Motor neuron (in vitro differentiated cells): Measurements from ENCODE around the gene GYS2. TPM values are rescaled to one million over a fixed set of nuclear protein-coding genes. Genes with fewer than 3 reads are reported as not detected.

Experiments used
- ATAC-seq, 8 experiments: fragments of 200-7000 bp; cut with Tn5 transposase; replicated peaks in 6 of 8; 2 replicates each; pipeline ENCODE4 v1.8.0; 2021; ENCODE audit warnings: mild to moderate bottlenecking in 8 of 8, moderate library complexity in 8 of 8
- H3K27ac ChIP-seq, 2 donors: fragments of 250-450 bp; sonication (Bioruptor Pico); 2 replicates each; pipeline ENCODE4 v1.9.0; 2021; ENCODE audit warnings: antibody characterized with exemption in 2 of 2, mild to moderate bottlenecking in 2 of 2, moderate library complexity in 1 of 2
- H3K4me1 ChIP-seq, 2 donors: fragments of 250-450 bp; sonication (Bioruptor Pico); replicated peaks in 1 of 2; 2 replicates each; pipeline ENCODE4 v1.6.1; 2021; ENCODE audit warnings: antibody characterized with exemption in 2 of 2, mild to moderate bottlenecking in 2 of 2, moderate library complexity in 1 of 2
- H3K4me3 ChIP-seq, 5 donors: fragments of 250-450 bp; sonication (Bioruptor Pico); 2 replicates each; pipeline ENCODE4 v1.9.0; 2021; ENCODE audit warnings: antibody characterized with exemption in 5 of 5, mild to moderate bottlenecking in 5 of 5, moderate library complexity in 4 of 5
- WGBS, 10 experiments: fragments of 450-650 bp; shearing (Covaris generic); methylation state at CpG; one replicate each; pipeline ENCODE4 v1.0.0; 2022; 5-methylcytosine and 5-hydroxymethylcytosine counted together
- in situ Hi-C, 9 experiments: fragments of 400-800 bp; cut with MboI; loops; one replicate each; pipeline ENCODE4 v1.15.0; 2021; ENCODE audit warnings: low sequenced_read_pairs in 9 of 9, low pct_unique_long_range_greater_than_20kb in 2 of 9; ENCODE audit not compliant: unreplicated experiment in 9 of 9
- total RNA-seq, 8 experiments: library from RNA; unstranded; fragments of 300-600 nt; gene quantifications; 2 replicates each; pipeline versions ENCODE4 v1.2.3 to v1.2.4, GENCODE V29; 2022

GYS2 gene
- total RNA-seq, 8 experiments from 2014 or later, result 0.10 to 0.24 TPM; not detected in 6

DNA sequence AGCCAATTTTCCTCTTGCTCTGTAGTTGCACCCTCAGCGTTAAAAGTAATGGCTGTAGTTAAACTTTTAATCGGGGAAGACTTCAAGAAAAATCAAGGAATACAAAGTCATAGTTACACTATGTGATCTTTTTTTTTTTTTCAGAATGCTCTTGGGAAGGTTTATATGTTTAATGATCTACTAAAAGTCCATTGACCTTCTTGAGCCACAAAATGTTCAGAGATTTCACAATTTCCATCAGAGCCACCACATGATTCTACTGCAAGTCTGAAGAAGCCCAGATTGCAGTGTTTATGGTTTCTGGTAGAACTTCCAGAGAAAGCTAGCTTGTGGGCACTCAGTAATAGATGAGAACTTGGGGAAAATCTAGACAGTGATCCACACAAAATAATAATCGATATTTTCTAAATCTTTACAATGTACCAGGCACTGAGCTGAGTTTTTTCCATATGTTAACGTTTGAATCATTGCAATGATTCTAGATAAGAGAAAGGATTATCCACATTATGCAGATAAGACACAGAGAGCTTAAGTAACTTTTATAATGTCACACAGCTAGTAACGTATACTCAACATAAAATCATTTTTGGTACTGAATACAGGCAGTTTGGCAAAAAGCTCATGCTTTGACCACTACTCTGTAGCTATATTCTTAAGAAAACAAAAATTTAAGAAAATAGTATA is 38.3 kb downstream of the GYS2 start:
- Histone ChIP-seq H3K4me3 (no peak overlapping the region), H3K4me1 (no peaks in the 10 kb centered on the region), H3K27ac (no peak overlapping the region)
- in situ Hi-C loops, result no loop called here
- ATAC-seq, result no peak
- 13 to 93% (median 83%) methylated on average over 2 to 5 of the region's 5 CpGs for WGBS, 10 experiments

DNA sequence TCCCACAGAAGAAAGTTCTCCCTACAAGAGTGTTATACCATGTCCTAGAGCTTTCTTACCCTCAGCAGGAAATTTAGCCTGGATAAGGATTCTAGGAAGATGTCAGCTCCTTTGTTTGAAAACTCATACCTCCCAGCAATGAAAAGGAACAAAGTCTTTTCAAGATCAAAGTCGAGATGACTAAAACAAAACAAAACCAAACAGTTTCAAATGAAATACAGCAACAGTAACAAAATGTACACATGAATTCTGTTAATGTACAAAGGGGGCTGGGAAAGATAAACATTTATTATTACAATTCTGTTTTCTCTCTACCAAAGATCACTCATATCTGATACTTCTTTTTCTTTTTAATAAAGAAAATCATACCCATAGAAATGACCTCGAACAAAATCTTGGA is 41.8 kb downstream of the GYS2 start:
- Histone ChIP-seq H3K4me3 (no peak overlapping the region), H3K4me1 (no peaks in the 10 kb centered on the region), H3K27ac (no peak overlapping the region)
- WGBS, 10 experiments, result 0 to 91% (median 61%) methylated on average over 1 to 2 of the region's 2 CpGs
- in situ Hi-C loops, result no loop called here
- no peak for ATAC-seq

DNA sequence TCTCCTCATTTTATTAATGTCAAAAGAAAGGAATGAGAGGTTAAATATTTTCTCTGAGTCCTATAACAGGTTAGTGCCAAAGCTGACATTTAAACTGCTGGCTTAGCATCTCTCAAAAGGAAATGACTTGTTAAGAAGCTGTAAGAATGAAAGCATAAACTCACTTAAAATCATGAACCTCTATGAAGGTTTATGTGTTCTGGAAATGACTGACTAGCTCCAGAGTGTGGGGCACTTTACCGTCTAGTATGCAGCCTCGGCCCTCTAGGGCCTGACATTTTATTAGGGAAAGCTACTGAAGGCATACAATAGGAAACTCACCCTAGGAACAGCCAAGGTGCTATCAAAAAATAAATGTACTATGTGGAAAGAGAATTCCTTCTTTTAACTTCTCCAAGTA is 43.5 kb downstream of the GYS2 start:
- H3K4me1 ChIP-seq, result no peaks in the 10 kb centered on the region
- no peak for ATAC-seq
- H3K27ac ChIP-seq, result no peak overlapping the region
- WGBS, 10 experiments, result 0 to 50% (median 17%) methylated on average over 1 to 2 of the region's 2 CpGs; no CpG with 5 or more reads in 3 of the 10 experiments
- in situ Hi-C loops, result no loop called here
- no peak overlapping the region for H3K4me3 ChIP-seq

DNA sequence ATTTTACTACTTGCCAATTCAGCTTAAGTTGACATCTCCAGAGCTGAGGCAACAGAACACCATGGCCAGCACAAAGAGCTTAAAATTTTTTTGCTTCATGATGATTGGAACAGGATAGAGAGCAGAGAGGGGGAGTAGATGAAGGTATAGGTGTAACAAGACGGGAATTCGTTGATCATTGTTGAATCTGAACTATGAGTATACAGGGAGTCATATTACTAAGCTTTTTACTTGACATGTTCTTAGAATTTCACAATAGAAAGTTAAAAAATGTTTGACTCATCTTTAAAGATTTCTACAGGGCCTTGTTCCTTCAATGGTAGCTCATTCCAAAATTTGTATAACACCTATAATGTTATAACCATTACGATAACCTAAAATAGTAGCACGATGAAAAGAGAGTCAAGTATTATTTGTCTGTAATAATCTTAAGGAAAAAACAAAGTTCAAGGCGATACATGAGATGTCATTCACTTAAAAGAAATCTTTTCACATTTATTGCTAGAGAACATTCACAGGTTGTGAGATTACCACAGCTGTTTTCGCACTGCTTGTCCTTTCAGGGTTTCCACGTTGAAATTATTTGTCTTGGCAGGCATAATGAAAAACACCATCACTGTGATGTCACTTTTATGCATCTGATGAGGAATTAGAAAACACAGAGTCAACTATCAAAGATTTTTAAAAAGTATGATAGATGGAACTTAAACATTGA is 44.6 kb downstream of the GYS2 start:
- no peak overlapping the region for H3K4me3 ChIP-seq
- no peak overlapping the region for H3K27ac ChIP-seq
- H3K4me1 ChIP-seq, result no peaks in the 10 kb centered on the region
- in situ Hi-C loops, result no loop called here
- WGBS, 10 experiments, result 22 to 100% (median 82%) methylated on average over 1 to 7 of the region's 7 CpGs; no CpG with 5 or more reads in 1 of the 10 experiments
- no peak for ATAC-seq

DNA sequence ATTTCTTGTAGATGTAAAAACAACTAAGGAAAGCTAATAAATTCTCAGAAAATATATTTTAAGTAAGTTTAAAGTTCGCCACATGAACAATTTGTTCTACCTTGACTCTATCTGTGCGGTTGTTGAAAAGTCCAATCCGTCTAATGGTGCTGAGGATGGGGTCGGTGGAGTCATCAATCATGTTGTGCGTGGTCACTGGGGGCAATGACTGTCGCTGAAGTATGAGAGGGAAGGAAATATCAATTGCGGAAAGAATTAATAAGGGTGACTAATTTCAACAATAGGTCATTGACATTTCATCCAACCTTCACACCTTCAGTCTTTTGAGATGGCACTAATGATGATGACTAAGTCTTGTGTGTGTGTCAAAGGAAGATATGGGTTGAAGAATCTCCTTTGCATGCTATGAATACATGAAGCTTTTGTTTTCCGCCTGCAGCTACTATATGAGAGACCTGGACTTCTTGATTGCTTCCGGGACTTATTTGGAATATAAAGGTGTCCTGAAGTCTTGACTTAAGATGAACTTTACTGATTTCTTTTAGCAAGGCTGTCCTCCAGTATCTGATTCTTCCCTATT is 46.5 kb downstream of the GYS2 start:
- H3K4me3 ChIP-seq, result no peak overlapping the region
- H3K4me1 ChIP-seq, result no peaks in the 10 kb centered on the region
- no peak for ATAC-seq
- in situ Hi-C loops, result no loop called here
- no peak overlapping the region for H3K27ac ChIP-seq
- 55 to 89% (median 71%) methylated on average over 3 to 9 of the region's 9 CpGs for WGBS, 10 experiments

DNA sequence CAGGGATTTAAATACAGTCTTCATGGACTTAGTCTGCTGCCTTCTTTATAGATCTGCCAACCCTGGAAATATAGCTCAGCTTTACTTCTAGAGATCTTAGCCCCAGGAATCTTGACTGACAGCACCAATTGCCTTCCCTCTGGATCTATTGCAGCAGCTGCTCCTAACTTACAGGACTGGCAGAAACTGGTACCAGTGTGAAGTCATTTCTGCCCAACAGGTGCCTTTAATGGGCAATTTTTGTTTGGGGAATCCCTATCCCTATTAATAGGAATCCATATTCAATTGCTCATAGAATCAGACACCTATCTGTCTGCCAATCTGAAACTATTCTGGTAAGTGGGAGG is 51.3 kb downstream of the GYS2 start:
- ATAC-seq, result no peak
- no peak overlapping the region for H3K4me3 ChIP-seq
- no peak overlapping the region for H3K27ac ChIP-seq
- in situ Hi-C loops, result no loop called here
- peaks cover 0 to 8% of the 10 kb centered on the region in 2 donors for H3K4me1 ChIP-seq

DNA sequence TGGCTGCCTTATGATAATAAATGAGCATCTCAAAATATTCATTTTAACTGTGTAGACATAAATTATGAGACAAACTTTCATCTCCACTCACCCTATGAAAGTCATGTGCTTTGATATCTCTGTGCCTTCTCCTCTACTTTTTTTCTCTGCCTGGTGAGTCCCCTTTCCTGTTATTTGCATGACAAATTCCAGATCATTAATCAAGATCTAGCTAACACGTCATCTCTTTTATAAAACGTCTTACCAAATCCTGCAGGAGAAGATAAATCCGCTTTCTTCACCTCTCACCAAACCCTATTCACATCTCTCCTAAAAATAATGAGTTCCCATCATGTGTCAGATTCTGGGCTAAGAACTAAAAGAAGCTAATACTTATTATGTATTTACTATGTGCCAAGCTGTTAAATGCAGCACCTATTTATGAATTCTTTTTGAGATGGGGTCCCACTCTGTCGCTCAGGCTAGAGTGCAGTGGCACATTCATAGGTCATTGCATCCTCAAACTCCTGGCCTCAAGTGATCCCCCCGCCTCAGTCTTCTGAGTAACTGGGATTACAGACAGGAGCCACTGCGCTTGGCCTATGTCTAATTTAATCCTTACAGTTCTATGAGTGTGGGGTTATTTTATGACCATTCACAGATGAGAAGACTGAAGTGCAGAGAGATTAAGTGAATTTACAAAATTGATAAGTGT is 51.9 kb downstream of the GYS2 start:
- no peak overlapping the region for H3K27ac ChIP-seq
- ATAC-seq, result no peak
- H3K4me1 ChIP-seq, result peaks cover 0 to 8% of the 10 kb centered on the region in 2 donors
- in situ Hi-C loops, result no loop called here
- H3K4me3 ChIP-seq, result no peak overlapping the region
- 0 to 75% (median 54%) methylated on average over 1 to 6 of the region's 6 CpGs; no CpG with 5 or more reads in 1 of the 10 experiments for WGBS, 10 experiments

DNA sequence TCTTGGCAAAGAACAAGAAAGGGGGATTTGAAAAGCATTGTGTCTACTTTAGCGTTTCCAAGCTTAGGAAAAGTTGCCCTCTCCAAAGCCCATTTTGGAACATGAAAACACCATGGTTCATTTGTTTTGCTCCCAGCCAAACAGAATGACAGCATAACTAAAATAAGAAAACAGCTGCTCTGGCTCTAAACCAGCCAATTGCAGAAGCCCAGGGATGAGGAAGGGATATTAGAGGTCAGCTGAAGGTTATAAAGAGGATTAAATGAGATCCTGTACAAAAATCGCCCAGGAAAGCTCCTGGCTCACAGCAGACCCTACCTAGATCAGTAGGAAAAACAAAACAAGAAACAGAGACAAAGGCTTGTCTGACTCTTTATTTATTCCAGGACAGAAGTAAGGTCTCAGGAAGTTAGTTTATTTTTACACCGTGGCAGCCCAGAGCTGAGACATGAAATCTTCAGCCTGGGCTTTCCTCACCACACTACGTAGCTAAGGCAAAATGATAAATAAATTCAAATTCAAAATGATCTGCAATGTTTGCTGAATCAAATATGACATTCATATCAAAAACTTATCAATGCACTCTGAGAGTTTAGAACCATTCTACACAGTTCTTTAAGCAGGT is 52.7 kb downstream of the GYS2 start:
- H3K27ac ChIP-seq, result no peak overlapping the region
- H3K4me3 ChIP-seq, result no peak overlapping the region
- ATAC-seq, result no peak
- WGBS, 10 experiments, result 4 to 100% (median 83%) methylated on average over 1 to 4 of the region's 4 CpGs; no CpG with 5 or more reads in 1 of the 10 experiments
- in situ Hi-C loops, result no loop called here
- peaks cover 0 to 8% of the 10 kb centered on the region in 2 donors for H3K4me1 ChIP-seq

DNA sequence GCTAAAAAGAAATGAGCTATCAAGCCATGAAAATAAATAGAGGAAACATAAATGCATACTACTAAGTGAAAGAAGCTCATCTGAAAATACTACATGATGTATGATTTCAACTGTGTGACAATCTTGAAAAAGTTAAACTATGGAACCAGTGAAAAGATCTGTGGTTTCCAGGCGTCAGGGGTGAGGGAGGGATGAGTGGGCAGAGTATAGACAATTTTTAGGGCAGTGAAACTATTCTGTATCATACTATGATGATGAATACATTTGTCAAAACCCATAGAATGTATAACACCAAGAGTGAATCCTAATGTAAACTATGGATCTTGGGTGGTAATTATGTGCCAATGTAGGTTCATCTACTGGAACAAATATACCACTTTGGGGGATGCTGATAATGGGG is 57.2 kb downstream of the GYS2 start:
- no peak overlapping the region for H3K4me3 ChIP-seq
- in situ Hi-C loops, result no loop called here
- 0 to 89% (median 13%) methylated on average over 1 of the region's 1 CpG; no CpG with 5 or more reads in 5 of the 10 experiments for WGBS, 10 experiments
- H3K27ac ChIP-seq, result no peak overlapping the region
- ATAC-seq, result no peak
- peaks cover 0 to 4% of the 10 kb centered on the region in 2 donors for H3K4me1 ChIP-seq

DNA sequence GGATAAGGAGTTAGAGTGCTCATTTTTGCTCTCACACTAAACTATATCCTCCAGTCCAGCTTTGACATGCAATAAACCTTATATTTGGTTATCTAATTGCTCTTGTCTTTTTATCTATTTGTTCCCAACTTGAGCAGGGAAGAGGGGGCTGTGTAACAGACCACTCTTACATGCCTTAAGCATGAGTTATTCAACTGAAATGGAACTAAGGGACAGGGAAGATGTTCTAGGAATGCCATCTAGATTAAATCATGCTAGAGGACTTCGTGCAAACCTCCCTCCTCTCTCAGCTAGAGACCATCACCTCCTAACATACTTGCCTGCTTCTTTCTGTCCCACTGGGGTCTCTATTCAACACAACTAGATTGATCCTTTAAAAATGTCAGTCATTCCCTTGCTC is 57.9 kb downstream of the GYS2 start:
- ATAC-seq, result no peak
- 0 to 17% (median 0%) methylated on average over 1 of the region's 1 CpG; no CpG with 5 or more reads in 1 of the 10 experiments for WGBS, 10 experiments
- in situ Hi-C loops, result no loop called here
- no peak overlapping the region for H3K27ac ChIP-seq
- H3K4me3 ChIP-seq, result no peak overlapping the region
- no peaks in the 10 kb centered on the region for H3K4me1 ChIP-seq

DNA sequence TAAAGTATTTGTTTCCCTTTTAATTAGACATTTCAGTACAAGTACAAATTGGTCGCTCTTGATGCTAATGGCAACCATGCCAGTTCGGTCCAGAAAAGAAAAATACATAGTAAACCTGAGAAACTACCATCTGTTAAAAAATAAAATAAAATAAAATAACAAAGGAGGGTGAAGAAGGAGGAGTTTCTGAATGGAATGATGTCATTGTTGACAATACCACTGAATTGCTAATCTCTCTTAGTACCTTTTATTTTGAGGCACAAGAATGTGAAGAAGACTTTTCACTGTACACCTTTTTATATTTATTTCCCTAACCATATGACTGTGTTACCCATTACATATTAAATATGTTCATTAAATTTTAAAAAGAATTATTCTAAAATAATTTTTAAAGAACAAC is 59.1 kb downstream of the GYS2 start:
- in situ Hi-C loops, result no loop called here
- 31 to 86% (median 71%) methylated on average over 2 of the region's 2 CpGs for WGBS, 10 experiments
- Histone ChIP-seq H3K4me3 (no peak overlapping the region), H3K27ac (no peak overlapping the region), H3K4me1 (no peaks in the 10 kb centered on the region)
- no peak for ATAC-seq

DNA sequence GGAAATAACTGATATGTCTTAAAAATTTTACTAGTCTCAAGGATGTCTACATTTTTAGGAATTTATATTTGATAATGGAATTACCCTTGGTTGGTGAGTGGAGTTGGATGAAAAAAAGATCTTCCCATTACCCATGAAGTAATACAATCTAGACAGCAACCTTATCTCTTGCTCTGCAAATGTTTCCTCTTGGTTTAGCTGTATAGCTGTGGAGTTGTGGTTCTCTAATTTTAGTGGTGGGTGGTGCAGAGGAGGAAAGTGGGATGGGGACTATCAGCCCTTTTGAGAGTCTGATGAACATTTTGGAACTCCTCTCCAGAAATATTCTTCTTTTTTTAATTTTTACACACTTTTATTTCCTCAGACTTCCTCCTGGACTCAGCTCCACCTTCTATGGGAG is 61.5 kb downstream of the GYS2 start:
- in situ Hi-C loops, result no loop called here
- no peak for ATAC-seq
- no peak overlapping the region for H3K27ac ChIP-seq

DNA sequence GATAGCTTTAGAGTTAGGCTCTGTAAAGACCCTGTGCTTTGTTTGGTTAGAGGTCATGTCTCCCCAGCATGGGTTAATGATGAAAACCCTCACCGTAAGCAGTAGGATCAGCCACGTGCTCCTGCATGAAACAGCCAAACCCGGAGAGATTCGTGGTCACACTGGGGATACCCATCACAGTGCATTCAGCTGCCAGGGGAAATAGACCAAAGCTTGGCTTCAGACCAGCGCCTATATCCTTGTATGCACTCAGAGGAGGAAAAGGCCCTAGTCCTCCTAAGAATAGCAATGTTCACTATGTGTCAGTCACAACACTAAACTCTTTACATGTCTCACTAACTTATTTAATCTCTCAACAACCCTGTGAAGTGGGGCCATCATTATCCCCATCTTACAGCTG is 62.2 kb downstream of the GYS2 start:
- H3K4me3 ChIP-seq, result no peak overlapping the region
- in situ Hi-C loops, result no loop called here
- no peaks in the 10 kb centered on the region for H3K4me1 ChIP-seq
- 8 to 97% (median 67%) methylated on average over 1 to 5 of the region's 5 CpGs; no CpG with 5 or more reads in 1 of the 10 experiments for WGBS, 10 experiments
- H3K27ac ChIP-seq, result no peak overlapping the region
- ATAC-seq, result no peak

More for the DNA sequence above, 61.5 kb downstream of the GYS2 start:
- no peaks in the 10 kb centered on the region for H3K4me1 ChIP-seq
- H3K4me3 ChIP-seq, result no peak overlapping the region
